GM12892 (cell line): ENCODE data around the gene OGDH.

ENCODE experiments used
- DNase-seq: peaks from one replicate; pipeline ENCODE4 v3.0.0; 2011; ENCODE audit not compliant: insufficient read length
- FAIRE-seq: peaks from 2 replicates; lab custom pipeline; 2011; peaks lifted over from hg19 to GRCh38; lab: Jason Lieb, UNC
- POLR2A ChIP-seq: IDR thresholded peaks from 2 replicates; pipeline ENCODE4 v1.6.1; 2011; ENCODE audit warnings: low read depth, low read length, control low read depth
- POLR2AphosphoS5 ChIP-seq: IDR thresholded peaks from 2 replicates; pipeline ENCODE4 v1.6.1; 2011; ENCODE audit warnings: low read depth, low read length, control low read depth
- TAF1 ChIP-seq: IDR thresholded peaks from 2 replicates; pipeline ENCODE4 v1.6.1; 2011; ENCODE audit warnings: low read depth, mild to moderate bottlenecking, control low read depth, low read length, borderline replicate concordance

Gene OGDH

GRCh38 chr7:44743750-44744149 lies 137.3 kb downstream of the OGDH start:
- TF ChIP-seq POLR2A (no peak), POLR2AphosphoS5 (no peak), TAF1 (no peak)
- no peak for FAIRE-seq
- no peak for DNase-seq

- peak; percentile 82 for DNase-seq
- peak; percentile 81 for FAIRE-seq
- TF ChIP-seq TAF1: no peak
- peak; percentile 69; the same call in 1 of the 2 replicates for TF ChIP-seq POLR2A
- TF ChIP-seq POLR2AphosphoS5: no peak
Measured at GRCh38 chr7:44748045-44748947, 141.9 kb downstream of the OGDH start, which contains the start of gene ZMIZ2. TSS of gene ZMIZ2 (plus strand) at chr7:44748847. CDS start at chr7:44756250, 7,403 bp downstream.

- TF ChIP-seq POLR2A (no peak; the same call in 1 of the 2 replicates), TAF1 (no peak), POLR2AphosphoS5 (peak; percentile 61; the same call in 1 of the 2 replicates)
- no peak for FAIRE-seq
- no peak for DNase-seq
Measured at GRCh38 chr7:44748948-44749731, 142.7 kb downstream of the OGDH start.

DNA sequence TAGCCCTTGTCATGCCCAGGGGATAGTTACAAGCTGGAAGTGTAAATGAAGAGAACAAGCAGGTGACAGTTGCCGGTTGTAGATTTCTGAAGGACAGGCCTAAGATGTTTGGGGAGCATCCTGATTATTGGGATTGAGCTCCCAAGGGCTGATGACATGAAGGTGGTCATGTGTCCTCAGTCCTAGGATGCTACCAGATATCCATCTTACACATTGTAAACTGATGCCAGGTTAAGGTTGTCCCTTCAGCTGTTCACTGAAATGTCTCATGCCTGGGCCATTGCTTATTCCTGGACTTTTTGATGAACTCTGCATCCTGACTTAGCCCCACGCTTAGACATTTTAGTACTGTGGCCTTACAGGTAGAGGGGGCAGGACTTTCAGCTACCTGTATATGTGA lies 143.6 kb downstream of the OGDH start:
- FAIRE-seq: peak; percentile 73
- TF ChIP-seq TAF1 (no peak), POLR2A (no peak), POLR2AphosphoS5 (no peak)
- DNase-seq: no peak

DNA sequence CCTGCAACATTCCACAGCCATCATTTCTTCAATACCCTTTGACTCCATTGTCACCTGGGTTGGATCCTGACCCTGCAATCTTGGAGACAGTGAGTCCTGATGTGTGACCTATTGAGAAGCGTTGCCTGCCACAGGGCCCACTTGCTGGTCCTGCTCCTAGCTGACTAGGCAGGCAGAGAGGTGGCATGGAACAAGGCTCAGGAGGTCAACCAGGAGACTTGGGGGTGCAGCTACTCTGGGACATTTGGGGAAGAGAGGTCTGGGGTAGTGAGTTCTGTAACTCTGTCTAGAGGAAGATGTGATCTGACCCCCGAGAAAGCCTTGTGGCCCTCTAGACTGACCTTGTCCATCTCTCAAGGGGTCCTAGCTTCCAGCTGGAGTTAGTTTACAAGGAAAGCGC lies 144.0 kb downstream of the OGDH start:
- DNase-seq: no peak
- no peak for FAIRE-seq
- no peak for TF ChIP-seq TAF1
- no peak; the same call in 1 of the 2 replicates for TF ChIP-seq POLR2A
- no peak; the same call in 1 of the 2 replicates for TF ChIP-seq POLR2AphosphoS5

GRCh38 chr7:44750921-44751571 lies 144.6 kb downstream of the OGDH start:
- DNase-seq (peak; percentile 62), FAIRE-seq (peak; percentile 27)
- TF ChIP-seq POLR2AphosphoS5 (peak; percentile 61), TAF1 (no peak; the same call in 1 of the 2 replicates), POLR2A (peak; percentile 68)

- DNase-seq: no peak
- peak; percentile 38 for FAIRE-seq
- TF ChIP-seq TAF1 (no peak), POLR2A (no peak), POLR2AphosphoS5 (no peak)
Measured at GRCh38 chr7:44752822-44753221, 146.4 kb downstream of the OGDH start.

DNA sequence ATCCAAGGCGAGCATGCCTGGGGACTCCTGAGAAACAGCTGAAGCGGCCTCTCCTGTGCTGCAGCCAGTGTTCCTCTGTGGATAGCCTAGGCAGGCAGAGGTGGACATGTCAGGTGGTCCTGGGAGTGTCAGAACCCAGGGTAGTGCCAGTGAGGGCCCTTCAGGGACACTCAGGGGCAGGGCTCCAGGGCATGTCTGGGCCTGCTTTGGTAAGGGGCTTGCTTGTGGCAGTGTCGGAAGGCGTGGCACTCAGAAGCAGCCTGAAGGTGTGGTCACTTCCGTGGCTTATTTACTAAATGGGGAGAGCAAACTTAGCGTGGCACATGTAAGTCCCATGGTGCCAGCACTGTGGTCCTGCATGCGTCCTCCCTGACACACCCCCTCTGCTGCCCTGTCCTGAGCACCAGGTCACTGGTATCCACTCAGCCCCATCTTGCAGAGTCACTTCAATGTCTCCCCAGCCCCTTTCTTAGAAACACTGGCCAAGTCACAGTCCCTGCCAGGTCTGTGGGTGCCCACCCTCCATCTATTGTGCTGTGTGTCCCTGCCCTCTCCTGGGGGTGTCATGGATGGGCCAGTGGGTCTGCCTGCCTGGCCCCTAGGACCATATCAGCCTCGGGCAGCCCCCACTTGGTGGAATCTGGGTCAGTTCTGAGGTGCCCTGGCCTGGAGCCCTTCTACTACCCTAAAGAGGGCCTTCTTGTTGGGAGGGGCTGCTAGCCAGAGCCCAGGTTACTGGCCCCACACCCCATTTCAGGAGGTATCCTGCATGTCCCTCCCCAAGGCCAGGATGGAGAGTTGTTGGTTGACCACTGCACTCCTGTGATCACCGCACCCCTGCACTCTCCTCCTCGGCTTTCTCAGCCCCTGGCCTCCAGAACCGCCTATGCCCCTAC lies 148.6 kb downstream of the OGDH start:
- DNase-seq (no peak), FAIRE-seq (peak; percentile 24)
- no peak for TF ChIP-seq POLR2AphosphoS5
- no peak for TF ChIP-seq TAF1
- no peak for TF ChIP-seq POLR2A

DNA sequence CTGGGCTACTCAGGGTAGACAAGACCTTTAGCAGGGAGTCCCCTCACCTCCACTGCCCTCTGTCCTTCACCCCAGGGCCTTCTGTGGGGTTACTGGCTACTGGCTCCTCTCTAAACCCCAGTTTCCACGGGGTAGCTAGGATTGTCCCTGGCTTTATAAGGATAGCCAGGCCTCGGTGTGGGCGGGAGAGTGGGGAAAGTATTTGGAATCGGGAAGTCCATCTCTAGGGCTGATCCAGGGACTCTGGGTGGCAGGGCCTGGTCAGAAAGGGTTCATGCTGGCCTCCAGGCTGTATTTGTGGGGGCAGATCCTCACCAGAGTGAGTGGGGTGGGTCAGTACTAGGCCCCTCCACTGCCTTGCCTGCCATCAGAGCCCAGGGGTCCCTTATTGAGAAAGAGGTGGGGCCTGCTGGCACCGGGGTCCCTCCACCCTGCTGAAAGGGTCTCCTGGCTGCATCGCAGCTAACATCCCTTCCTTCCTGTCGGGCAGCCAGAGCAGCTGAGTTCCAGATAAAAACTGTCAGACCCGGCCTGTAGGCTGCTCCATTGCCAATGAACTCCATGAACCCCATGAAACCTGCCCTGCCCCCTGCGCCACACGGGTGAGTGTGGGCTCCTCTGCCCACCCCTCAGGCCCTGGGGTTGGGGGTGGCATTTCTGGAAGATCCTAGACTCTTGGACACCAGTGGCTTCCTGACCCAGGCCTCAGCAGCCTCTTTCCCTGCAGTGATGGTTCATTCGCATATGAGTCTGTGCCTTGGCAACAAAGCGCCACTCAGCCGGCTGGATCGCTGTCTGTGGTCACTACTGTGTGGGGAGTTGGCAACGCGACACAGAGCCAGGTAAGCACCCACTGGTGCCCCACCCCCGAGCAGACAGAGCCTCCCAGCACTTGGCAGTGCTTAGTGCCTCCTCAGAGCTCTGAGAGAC lies 149.5 kb downstream of the OGDH start:
- TF ChIP-seq POLR2AphosphoS5: no peak
- no peak for TF ChIP-seq POLR2A
- no peak for TF ChIP-seq TAF1
- DNase-seq (no peak), FAIRE-seq (no peak)

DNA sequence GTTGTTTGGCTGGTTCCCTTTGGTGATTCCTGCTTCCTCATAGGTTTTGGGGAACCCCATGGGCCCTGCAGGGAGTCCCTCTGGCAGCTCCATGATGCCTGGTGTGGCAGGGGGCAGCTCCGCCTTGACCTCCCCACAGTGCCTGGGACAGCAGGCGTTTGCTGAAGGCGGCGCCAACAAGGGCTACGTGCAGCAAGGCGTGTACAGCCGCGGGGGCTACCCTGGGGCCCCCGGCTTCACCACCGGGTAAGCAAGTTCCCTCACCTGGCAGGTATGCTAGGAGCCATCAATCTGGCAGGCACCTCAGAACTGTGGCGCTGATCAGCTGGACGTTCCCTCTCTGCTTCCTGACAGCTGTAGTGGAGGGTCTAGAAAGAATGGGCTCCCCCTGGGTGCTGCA lies 150.5 kb downstream of the OGDH start:
- no peak for DNase-seq
- TF ChIP-seq POLR2AphosphoS5 (no peak), POLR2A (no peak), TAF1 (no peak)
- no peak for FAIRE-seq
